Astrocyte (in vitro differentiated cells and primary cell): ENCODE measurements around the gene PRKG1.

Experiments
- EZH2 ChIP-seq: IDR thresholded peaks from 2 replicates; pipeline ENCODE4 v1.6.1; 2012; ENCODE audit warnings: mild to moderate bottlenecking, low read length, inconsistent platforms; ENCODE audit not compliant: insufficient read depth
- TF ChIP-seq, protein P1 (sequence below): IDR thresholded peaks from 2 replicates; pipeline ENCODE4 v1.5.1; 2011; ENCODE audit warnings: low read depth, mild to moderate bottlenecking, inconsistent platforms, low read length, moderate library complexity; ENCODE audit not compliant: insufficient read depth

DNA sequence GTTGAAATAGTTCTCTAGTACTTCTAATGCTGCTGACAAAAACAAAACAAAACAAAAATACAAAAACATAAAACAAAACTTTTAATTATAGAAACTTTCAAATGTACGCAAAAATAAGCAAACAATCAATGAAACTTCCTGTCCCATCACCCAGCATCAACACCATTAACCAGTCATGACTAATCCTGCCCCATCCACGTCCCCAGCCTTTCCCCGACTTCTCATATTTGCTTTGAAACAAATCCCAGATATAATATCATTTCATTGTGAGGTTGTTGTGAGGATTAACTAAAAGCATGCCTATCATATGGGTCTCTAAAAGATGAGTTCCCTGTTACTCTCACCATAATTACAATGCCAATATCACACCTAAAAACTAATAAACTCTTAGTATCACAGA, 569.4 kb downstream of the PRKG1 start:
- no peak for TF ChIP-seq EZH2
- TF ChIP-seq, protein P1, sequence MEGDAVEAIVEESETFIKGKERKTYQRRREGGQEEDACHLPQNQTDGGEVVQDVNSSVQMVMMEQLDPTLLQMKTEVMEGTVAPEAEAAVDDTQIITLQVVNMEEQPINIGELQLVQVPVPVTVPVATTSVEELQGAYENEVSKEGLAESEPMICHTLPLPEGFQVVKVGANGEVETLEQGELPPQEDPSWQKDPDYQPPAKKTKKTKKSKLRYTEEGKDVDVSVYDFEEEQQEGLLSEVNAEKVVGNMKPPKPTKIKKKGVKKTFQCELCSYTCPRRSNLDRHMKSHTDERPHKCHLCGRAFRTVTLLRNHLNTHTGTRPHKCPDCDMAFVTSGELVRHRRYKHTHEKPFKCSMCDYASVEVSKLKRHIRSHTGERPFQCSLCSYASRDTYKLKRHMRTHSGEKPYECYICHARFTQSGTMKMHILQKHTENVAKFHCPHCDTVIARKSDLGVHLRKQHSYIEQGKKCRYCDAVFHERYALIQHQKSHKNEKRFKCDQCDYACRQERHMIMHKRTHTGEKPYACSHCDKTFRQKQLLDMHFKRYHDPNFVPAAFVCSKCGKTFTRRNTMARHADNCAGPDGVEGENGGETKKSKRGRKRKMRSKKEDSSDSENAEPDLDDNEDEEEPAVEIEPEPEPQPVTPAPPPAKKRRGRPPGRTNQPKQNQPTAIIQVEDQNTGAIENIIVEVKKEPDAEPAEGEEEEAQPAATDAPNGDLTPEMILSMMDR, result no peak
